ENCODE data around the gene C11orf54.
"Not testable (repeated sequence)": the region's sequence is repeated elsewhere in the genome, so short reads cannot be mapped to it uniquely, and the experiment has no call there.

C11orf54 gene

GRCh38 chr11:93743291-93743690, 1.8 kb downstream of the C11orf54 start:
- CTCF ChIA-PET = interaction anchor here (1.0 to 2.1 kb wide), 3 partner anchors 7 to 41 kb away, joined by 3 to 7 read pairs (median 6); partner anchors contain the start of gene MED17
- POLR2A ChIA-PET = no interaction called here

GRCh38 chr11:93744669-93745004, 3.2 kb downstream of the C11orf54 start:
- ChIA-PET POLR2A (no interaction called here), CTCF (no interaction called here)
- TF ChIP-seq, protein P1, sequence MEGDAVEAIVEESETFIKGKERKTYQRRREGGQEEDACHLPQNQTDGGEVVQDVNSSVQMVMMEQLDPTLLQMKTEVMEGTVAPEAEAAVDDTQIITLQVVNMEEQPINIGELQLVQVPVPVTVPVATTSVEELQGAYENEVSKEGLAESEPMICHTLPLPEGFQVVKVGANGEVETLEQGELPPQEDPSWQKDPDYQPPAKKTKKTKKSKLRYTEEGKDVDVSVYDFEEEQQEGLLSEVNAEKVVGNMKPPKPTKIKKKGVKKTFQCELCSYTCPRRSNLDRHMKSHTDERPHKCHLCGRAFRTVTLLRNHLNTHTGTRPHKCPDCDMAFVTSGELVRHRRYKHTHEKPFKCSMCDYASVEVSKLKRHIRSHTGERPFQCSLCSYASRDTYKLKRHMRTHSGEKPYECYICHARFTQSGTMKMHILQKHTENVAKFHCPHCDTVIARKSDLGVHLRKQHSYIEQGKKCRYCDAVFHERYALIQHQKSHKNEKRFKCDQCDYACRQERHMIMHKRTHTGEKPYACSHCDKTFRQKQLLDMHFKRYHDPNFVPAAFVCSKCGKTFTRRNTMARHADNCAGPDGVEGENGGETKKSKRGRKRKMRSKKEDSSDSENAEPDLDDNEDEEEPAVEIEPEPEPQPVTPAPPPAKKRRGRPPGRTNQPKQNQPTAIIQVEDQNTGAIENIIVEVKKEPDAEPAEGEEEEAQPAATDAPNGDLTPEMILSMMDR (IDR thresholded peaks at IDR 0.05; ENCODE audit: control extremely low read depth, extremely low read depth, low read depth, missing control alignments) = no peak
- DNase-seq (ENCODE audit: extremely low spot score) = no peak

More at GRCh38 chr11:93743291-93743690, 1.8 kb downstream of the C11orf54 start:
- TF ChIP-seq, protein P1 (IDR thresholded peaks at IDR 0.05; ENCODE audit: control extremely low read depth, extremely low read depth, low read depth, missing control alignments) = no peak
- DNase-seq (ENCODE audit: extremely low spot score) = no peak

- CTCF ChIA-PET = interaction anchor here (1.4 kb wide), 1 partner anchor 11 kb away, joined by 3 read pairs; no protein-coding TSS in a partner anchor
- POLR2A ChIA-PET; DNase-seq (ENCODE audit: extremely low spot score): not testable (repeated sequence)
Measured at GRCh38 chr11:93745005-93745755, 3.7 kb downstream of the C11orf54 start.

- CTCF ChIA-PET = interaction anchor here (0.6 to 1.4 kb wide), 2 partner anchors 10 to 38 kb away, joined by 3 read pairs; partner anchors contain the start of gene MED17
Measured at GRCh38 chr11:93746101-93746500, 4.6 kb downstream of the C11orf54 start.

DNA sequence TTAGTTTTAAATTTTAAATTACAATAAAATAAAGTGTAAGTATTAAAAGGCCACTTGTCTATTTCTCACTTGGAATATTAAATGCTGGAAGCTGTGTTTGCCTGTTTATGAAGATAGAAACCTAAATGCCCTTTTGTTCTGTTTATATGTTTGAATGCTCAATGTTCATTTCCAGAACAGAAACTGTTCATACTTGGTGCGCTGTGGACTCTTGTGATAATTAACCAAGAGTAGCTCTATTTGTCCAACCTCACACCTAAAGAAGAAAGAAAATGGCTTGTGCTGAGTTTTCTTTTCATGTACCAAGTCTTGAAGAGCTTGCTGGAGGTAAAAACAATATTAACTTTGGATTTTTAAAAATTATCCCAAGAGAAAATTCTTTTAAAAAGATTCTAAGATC, 5.7 kb downstream of the C11orf54 start:
- DNase-seq (ENCODE audit: extremely low spot score) = peak; percentile 32
- TF ChIP-seq, protein P1 (IDR thresholded peaks at IDR 0.05; ENCODE audit: control extremely low read depth, extremely low read depth, low read depth, missing control alignments) = no peak
- ChIA-PET POLR2A (no interaction called here), CTCF (no interaction called here)

More at GRCh38 chr11:93746101-93746500, 4.6 kb downstream of the C11orf54 start:
- TF ChIP-seq, protein P1 (IDR thresholded peaks at IDR 0.05; ENCODE audit: control extremely low read depth, extremely low read depth, low read depth, missing control alignments) = no peak
- POLR2A ChIA-PET = no interaction called here
- DNase-seq (ENCODE audit: extremely low spot score) = no peak

DNA sequence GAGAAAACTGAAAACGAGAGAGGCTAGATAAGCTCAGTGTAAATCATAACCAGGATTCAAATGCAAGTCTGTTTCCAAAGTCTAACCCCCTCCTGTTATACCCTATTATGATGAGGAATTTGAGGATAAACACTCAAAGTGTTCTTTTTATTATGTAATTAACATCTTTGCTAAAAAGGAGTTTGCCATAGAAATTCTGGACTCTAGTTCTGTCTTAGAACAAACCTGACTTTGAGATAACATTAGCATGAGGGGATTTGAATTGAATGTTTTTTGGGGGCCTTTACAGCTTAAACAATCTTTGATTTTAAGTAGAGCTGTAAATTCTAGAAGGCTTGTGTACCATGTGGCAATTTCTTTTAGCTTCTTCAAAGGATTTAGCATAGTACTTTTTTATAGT, 9.5 kb downstream of the C11orf54 start:
- TF ChIP-seq, protein P1 (IDR thresholded peaks at IDR 0.05; ENCODE audit: control extremely low read depth, extremely low read depth, low read depth, missing control alignments) = no peak
- ChIA-PET CTCF (interaction anchor here (0.7 to 1.9 kb wide), 4 partner anchors 9 to 33 kb away, joined by 3 to 7 read pairs (median 4); partner anchors contain the start of genes C11orf54, MED17 and TAF1D), POLR2A (interaction anchor here (0.6 to 1.5 kb wide), 2 partner anchors 9 to 17 kb away, joined by 7 to 8 read pairs; partner anchors contain the start of genes C11orf54 and TAF1D)
- no peak for DNase-seq (ENCODE audit: extremely low spot score)

GRCh38 chr11:93753241-93753640, 11.8 kb downstream of the C11orf54 start:
- ChIA-PET POLR2A (no interaction called here), CTCF (no interaction called here)
- DNase-seq (ENCODE audit: extremely low spot score) = no peak
- TF ChIP-seq, protein P1 (IDR thresholded peaks at IDR 0.05; ENCODE audit: control extremely low read depth, extremely low read depth, low read depth, missing control alignments) = no peak

Measured in GM10248 (cell line).